ENCODE data around the gene RNF34. TPM values are rescaled to one million over a fixed set of nuclear protein-coding genes. Genes with fewer than 3 reads are reported as not detected.

The RNF34 gene
- polyA plus RNA-seq, 1 experiment = 47.4 TPM

DNA sequence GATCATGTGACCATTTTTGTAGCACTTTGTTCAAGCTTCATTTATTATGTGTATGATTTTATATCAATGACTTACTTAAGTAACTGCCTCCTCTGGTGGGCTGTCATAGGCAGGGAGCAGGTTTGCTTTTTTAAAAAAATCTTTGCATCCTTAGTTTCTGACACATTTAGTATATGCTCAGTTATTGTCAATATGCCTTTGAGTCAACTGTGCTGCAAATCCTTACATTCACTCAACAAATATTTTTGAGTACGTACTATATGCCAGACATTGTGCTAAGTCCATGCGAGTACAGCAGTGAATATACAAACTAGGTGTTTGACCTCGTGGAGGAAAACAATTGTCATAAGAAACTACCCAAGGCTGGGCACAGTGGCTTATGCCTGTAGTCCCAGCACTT, 43.3 kb upstream of the RNF34 start:
- Histone ChIP-seq H3K27ac (ENCODE audit: low read depth, low read length) (no peak overlapping the region), H3K9me3 (ENCODE audit: control insufficient read depth, insufficient read depth, low read length) (no peaks in the 10 kb centered on the region), H3K4me3 (ENCODE audit: low read depth, low read length) (no peak overlapping the region), H3K27me3 (ENCODE audit: control insufficient read depth, insufficient read depth, low read length) (no peaks in the 10 kb centered on the region)
- CTCF ChIA-PET = interaction anchor here (0.8 kb wide), 1 partner anchor 22 kb away, joined by 3 read pairs; no protein-coding TSS in a partner anchor
- POLR2A ChIA-PET = interaction anchor here (0.8 kb wide), 1 partner anchor 9 kb away, joined by 3 read pairs; no protein-coding TSS in a partner anchor
- no peak for DNase-seq (ENCODE audit: low read depth, low spot score)
- no peak for TF ChIP-seq CTCF (IDR thresholded peaks at IDR 0.05; ENCODE audit: low read depth, low read length)

- Histone ChIP-seq H3K27me3 (ENCODE audit: control insufficient read depth, insufficient read depth, low read length) (no peaks in the 10 kb centered on the region), H3K4me3 (ENCODE audit: low read depth, low read length) (no peak overlapping the region), H3K27ac (ENCODE audit: low read depth, low read length) (no peak overlapping the region), H3K9me3 (ENCODE audit: control insufficient read depth, insufficient read depth, low read length) (no peaks in the 10 kb centered on the region)
- CTCF ChIA-PET = no interaction called here
- TF ChIP-seq CTCF (IDR thresholded peaks at IDR 0.05; ENCODE audit: low read depth, low read length) = no peak
- DNase-seq (ENCODE audit: low read depth, low spot score) = no peak
- POLR2A ChIA-PET = interaction anchor here (0.6 kb wide), 1 partner anchor 889 kb away, joined by 3 read pairs; no protein-coding TSS in a partner anchor
Measured at GRCh38 chr12:121357331-121357730, 42.6 kb upstream of the RNF34 start.

GRCh38 chr12:121358073-121358472, 41.8 kb upstream of the RNF34 start:
- Histone ChIP-seq H3K4me3 (ENCODE audit: low read depth, low read length) (no peak overlapping the region), H3K27ac (ENCODE audit: low read depth, low read length) (no peak overlapping the region), H3K9me3 (ENCODE audit: control insufficient read depth, insufficient read depth, low read length) (no peaks in the 10 kb centered on the region), H3K27me3 (ENCODE audit: control insufficient read depth, insufficient read depth, low read length) (no peaks in the 10 kb centered on the region)
- DNase-seq (ENCODE audit: low read depth, low spot score) = no peak
- ChIA-PET POLR2A (interaction anchor here (0.6 kb wide), 1 partner anchor 890 kb away, joined by 3 read pairs; no protein-coding TSS in a partner anchor), CTCF (interaction anchor here (0.6 to 1.1 kb wide), 2 partner anchors 23 to 24 kb away, joined by 4 to 6 read pairs; no protein-coding TSS in a partner anchor)
- TF ChIP-seq CTCF (IDR thresholded peaks at IDR 0.05; ENCODE audit: low read depth, low read length) = no peak

DNA sequence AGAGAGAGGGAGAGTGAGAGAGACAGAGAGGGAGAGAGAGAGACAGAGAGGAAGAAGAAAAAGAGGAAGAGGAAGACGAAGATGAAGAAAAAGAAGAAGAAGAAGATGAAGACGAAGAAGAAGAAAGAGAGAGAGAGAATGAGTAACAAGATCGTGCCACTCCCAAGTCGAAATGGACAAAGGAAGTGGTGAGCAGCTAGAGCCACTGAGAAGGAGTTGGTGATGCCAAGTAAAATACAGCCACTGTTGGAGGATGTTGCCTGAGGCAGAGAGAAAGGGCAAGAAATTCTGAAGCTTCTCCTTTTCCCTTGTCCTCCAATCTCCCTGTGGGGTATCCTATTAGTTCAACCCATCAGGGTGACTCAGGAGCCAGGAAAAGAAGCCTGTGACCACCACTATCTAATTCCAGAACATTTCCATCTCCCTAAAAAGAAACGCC, 35.2 kb upstream of the RNF34 start:
- no peaks in the 10 kb centered on the region for H3K27me3 ChIP-seq (ENCODE audit: control insufficient read depth, insufficient read depth, low read length)
- DNase-seq (ENCODE audit: low read depth, low spot score) = no peak
- ChIA-PET POLR2A (no interaction called here), CTCF (no interaction called here)
- H3K9me3 ChIP-seq (ENCODE audit: control insufficient read depth, insufficient read depth, low read length) = no peaks in the 10 kb centered on the region
- no peak overlapping the region for H3K27ac ChIP-seq (ENCODE audit: low read depth, low read length)
- no peak overlapping the region for H3K4me3 ChIP-seq (ENCODE audit: low read depth, low read length)
- no peak for TF ChIP-seq CTCF (IDR thresholded peaks at IDR 0.05; ENCODE audit: low read depth, low read length)

DNA sequence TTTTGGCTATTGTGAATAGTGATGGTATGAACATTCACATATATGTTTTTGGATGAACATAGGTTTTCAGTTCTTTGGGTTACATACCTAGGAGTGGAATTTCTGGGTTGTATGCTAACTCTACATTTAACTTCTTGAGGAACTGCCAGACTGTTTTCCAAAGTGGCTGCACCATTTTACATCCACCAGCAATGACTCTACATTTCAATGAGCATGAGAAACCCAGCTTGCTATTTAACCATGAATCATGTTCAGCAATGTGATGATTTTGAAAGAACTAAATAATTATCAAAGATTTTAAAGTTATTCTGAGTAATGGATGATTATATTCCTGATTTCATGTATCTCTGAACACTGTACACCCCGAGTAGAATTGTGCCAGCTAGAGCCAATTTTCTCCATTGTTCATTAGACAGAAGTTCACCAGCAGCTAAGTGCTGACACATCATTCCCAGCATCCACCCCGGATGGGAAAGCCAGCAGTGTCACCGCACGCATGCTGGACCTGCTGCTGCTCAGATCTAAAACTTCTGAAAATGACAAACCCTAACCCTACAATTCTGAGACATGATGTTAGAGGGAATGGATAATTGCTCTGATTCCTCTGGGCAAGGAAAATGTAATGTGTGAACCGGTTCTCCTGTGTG, 34.4 kb upstream of the RNF34 start:
- Histone ChIP-seq H3K4me3 (ENCODE audit: low read depth, low read length) (no peak overlapping the region), H3K27ac (ENCODE audit: low read depth, low read length) (no peak overlapping the region), H3K27me3 (ENCODE audit: control insufficient read depth, insufficient read depth, low read length) (no peaks in the 10 kb centered on the region), H3K9me3 (ENCODE audit: control insufficient read depth, insufficient read depth, low read length) (no peaks in the 10 kb centered on the region)
- TF ChIP-seq CTCF (IDR thresholded peaks at IDR 0.05; ENCODE audit: low read depth, low read length) = no peak
- ChIA-PET CTCF (no interaction called here), POLR2A (interaction anchor here (0.5 to 1.3 kb wide), 2 partner anchors 9 to 97 kb away, joined by 3 to 6 read pairs; no protein-coding TSS in a partner anchor)
- no peak for DNase-seq (ENCODE audit: low read depth, low spot score)
